OCI-LY3 (cell line): ENCODE measurements around the gene AP3S2.

Experiments
- H2AFZ ChIP-seq: fragments of 200-600, 300-600 bp; shearing (Covaris generic); 2 replicates; pipeline ENCODE4 v1.6.0; 2014; ENCODE audit warnings: antibody characterized with exemption, low read depth, low read length
- H3K27ac ChIP-seq: fragments of 200-600, 300-600 bp; sonication (generic); 2 replicates; pipeline ENCODE4 v1.5.1; 2014; ENCODE audit warnings: mild to moderate bottlenecking, low read length, moderate library complexity, mixed read lengths
- H3K27me3 ChIP-seq: fragments of 200-600, 300-600 bp; sonication (generic); 2 replicates; pipeline ENCODE4 v1.6.1; 2014; ENCODE audit warnings: low read depth, low read length, mixed read lengths
- H3K36me3 ChIP-seq: fragments of 200-600, 300-600 bp; sonication (generic); replicated peaks from 2 replicates; pipeline ENCODE3; 2014; ENCODE audit warnings: low read depth, low read length, mixed read lengths
- H3K4me1 ChIP-seq: fragments of 300-600, 200-600 bp; sonication (generic); 2 replicates; pipeline ENCODE4 v1.6.1; 2014; ENCODE audit warnings: low read length, mixed read lengths
- H3K4me2 ChIP-seq: fragments of 200-600, 300-600 bp; sonication (generic); 2 replicates; pipeline ENCODE4 v1.6.1; 2014; ENCODE audit warnings: low read length, mixed read lengths
- H3K4me3 ChIP-seq: fragments of 300-600, 200-600 bp; sonication (generic); 2 replicates; pipeline ENCODE4 v1.5.1; 2014; ENCODE audit warnings: antibody characterized with exemption, mild to moderate bottlenecking, low read length, moderate library complexity
- H3K79me2 ChIP-seq: fragments of 300-600, 200-600 bp; shearing (Covaris generic); 2 replicates; pipeline ENCODE4 v1.6.1; 2014; ENCODE audit warnings: mild to moderate bottlenecking, low read length, mixed read lengths
- H3K9ac ChIP-seq: fragments of 300-600, 200-600 bp; shearing (Covaris generic); 2 replicates; pipeline ENCODE4 v1.6.0; 2014; ENCODE audit warnings: mild to moderate bottlenecking, low read length, moderate library complexity
- H3K9me3 ChIP-seq: fragments of 200-600, 300-600 bp; shearing (Covaris generic); 2 replicates; pipeline ENCODE4 v1.6.1; 2014; ENCODE audit warnings: low read length, mixed read lengths; ENCODE audit not compliant: insufficient read depth
- H4K20me1 ChIP-seq: fragments of 200-600, 300-600 bp; sonication (generic); 2 replicates; pipeline ENCODE4 v1.6.1; 2016; ENCODE audit warnings: low read length, mixed read lengths; ENCODE audit not compliant: insufficient read depth
- EZH2phosphoT487 ChIP-seq: fragments of 200-600 bp; shearing (Covaris generic); IDR thresholded peaks from 2 replicates; pipeline ENCODE4 v1.6.1; 2018; ENCODE audit warnings: antibody characterized with exemption, mixed run types, low read depth
- TF ChIP-seq, protein P1 (sequence below): fragments of 200-600, 300-600 bp; sonication (generic); IDR thresholded peaks from 2 replicates; pipeline ENCODE4 v1.5.1; 2014; ENCODE audit warnings: antibody characterized with exemption, low read length, low read depth

The AP3S2 gene

DNA sequence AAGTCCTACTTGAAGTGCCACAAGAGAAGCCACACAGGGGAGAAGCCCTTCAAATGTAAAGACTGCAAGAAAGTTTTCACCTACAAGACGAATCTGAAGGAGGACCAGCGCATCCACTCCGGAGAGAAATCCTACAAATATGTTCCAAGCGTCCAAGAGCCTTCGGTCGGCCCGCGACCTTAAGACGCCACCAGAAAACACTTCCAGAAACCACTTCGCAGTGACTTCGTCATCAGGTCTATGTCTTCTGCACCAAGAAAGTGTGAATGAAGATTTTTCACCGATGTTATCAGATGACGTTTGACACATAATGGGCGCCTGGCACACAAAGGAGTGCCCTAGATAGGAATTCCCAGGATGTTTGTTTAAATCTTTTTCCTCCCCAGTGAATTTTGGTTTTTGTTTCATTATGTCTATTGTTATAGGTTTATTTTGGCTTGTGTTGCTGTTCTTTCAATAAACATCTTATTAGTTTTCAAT is 43.0 kb upstream of the AP3S2 start:
- Histone ChIP-seq H3K4me3 (no peak overlapping the region), H3K79me2 (no peaks in the 10 kb centered on the region), H3K4me2 (no peak overlapping the region), H3K27me3 (0 out of 2 replicates have a peak, but pooled peaks cover 3% of the 10 kb centered on the region), H3K9me3 (no peaks in the 10 kb centered on the region), H2AFZ (no peak overlapping the region), H3K4me1 (no peaks in the 10 kb centered on the region), H3K27ac (no peak overlapping the region), H4K20me1 (no peaks in the 10 kb centered on the region), H3K36me3 (no peaks in the 10 kb centered on the region), H3K9ac (no peak overlapping the region)
- no peak for TF ChIP-seq EZH2phosphoT487
- TF ChIP-seq, protein P1, sequence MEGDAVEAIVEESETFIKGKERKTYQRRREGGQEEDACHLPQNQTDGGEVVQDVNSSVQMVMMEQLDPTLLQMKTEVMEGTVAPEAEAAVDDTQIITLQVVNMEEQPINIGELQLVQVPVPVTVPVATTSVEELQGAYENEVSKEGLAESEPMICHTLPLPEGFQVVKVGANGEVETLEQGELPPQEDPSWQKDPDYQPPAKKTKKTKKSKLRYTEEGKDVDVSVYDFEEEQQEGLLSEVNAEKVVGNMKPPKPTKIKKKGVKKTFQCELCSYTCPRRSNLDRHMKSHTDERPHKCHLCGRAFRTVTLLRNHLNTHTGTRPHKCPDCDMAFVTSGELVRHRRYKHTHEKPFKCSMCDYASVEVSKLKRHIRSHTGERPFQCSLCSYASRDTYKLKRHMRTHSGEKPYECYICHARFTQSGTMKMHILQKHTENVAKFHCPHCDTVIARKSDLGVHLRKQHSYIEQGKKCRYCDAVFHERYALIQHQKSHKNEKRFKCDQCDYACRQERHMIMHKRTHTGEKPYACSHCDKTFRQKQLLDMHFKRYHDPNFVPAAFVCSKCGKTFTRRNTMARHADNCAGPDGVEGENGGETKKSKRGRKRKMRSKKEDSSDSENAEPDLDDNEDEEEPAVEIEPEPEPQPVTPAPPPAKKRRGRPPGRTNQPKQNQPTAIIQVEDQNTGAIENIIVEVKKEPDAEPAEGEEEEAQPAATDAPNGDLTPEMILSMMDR, result no peak

DNA sequence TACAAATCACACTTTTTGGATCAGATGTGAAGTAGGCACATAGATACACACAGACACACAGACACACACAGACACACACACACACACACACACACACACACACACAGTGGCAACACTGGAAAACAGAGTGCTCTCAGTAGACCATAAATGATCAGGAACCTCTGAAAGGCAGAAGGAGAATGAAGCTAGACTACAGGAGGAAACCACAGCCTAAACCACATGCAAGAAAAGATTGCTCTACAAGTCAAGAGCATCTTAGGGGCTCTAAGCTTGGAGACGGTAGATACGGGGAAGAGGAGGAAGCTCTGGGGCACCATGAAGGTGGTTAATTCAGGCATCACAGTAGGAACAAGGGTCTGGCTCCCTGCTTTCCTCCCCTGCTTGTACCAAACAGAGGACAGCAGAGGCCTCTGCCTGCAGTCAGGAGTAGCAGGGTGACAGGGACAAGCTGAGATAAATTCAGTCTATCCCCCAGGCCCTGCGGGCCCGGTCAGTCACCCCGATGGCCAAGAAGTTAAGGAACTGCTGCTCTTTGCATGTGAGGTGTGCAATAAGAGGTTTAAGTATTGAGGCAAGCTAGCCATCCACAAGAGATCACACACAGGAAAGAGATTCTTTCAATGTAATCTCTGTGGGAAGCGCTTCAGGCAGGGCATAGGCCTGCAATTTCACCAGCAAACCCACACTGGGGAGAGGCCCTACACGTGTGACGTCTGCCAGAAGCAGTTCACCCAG is 42.4 kb upstream of the AP3S2 start:
- Histone ChIP-seq H2AFZ (no peak overlapping the region), H3K27me3 (0 out of 2 replicates have a peak, but pooled peaks cover 3% of the 10 kb centered on the region), H3K9me3 (no peaks in the 10 kb centered on the region), H3K4me2 (no peak overlapping the region), H3K4me1 (no peaks in the 10 kb centered on the region), H3K36me3 (no peaks in the 10 kb centered on the region), H3K4me3 (no peak overlapping the region), H3K9ac (no peak overlapping the region), H3K79me2 (no peaks in the 10 kb centered on the region), H4K20me1 (no peaks in the 10 kb centered on the region), H3K27ac (no peak overlapping the region)
- TF ChIP-seq EZH2phosphoT487, result no peak
- TF ChIP-seq, protein P1, result no peak

DNA sequence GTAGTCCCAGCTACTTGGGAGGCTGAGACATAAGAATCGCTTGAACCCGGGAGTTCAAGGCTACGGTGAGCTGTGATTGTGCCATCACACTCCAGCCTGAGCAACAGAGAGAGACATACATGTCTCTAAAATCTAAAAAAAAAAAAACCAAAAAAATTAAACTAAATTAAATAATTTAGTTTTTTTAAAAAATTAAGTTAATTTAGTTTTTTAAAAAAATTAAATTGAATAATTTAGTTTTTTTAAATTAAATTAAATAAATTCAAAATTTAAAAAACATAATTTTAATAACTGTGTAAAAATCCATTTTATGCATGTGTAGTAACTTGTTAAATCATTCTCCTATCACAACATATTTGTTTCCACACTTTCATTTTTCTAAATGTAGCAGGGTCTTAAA is 39.1 kb upstream of the AP3S2 start:
- Histone ChIP-seq H3K9ac (no peak overlapping the region), H3K4me2 (no peak overlapping the region), H3K79me2 (no peaks in the 10 kb centered on the region), H3K27me3 (no peaks in the 10 kb centered on the region), H3K4me3 (no peak overlapping the region), H2AFZ (no peak overlapping the region), H4K20me1 (no peaks in the 10 kb centered on the region), H3K9me3 (no peaks in the 10 kb centered on the region), H3K36me3 (no peaks in the 10 kb centered on the region), H3K27ac (no peak overlapping the region), H3K4me1 (no peaks in the 10 kb centered on the region)
- TF ChIP-seq, protein P1, result no peak

DNA sequence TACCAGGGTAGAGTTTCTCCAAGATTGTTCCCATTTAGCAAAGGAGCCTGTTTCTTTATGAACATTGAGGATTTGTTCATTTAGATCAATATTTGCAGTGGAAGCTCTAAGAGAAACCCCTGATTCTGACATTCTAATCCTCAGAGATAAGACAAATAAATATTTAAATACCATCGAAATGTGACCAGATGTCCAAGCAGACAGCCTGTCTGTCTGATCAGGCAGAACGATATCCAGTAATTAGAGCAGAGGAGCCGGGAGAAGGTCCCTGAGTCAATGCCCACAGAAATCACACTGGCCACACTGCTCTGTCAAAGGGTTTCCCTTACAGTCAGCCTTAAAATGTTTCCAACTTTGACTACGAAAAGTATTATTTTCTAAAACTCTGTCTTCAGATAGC is 34.6 kb upstream of the AP3S2 start:
- no peaks in the 10 kb centered on the region for H3K79me2 ChIP-seq
- H3K4me3 ChIP-seq, result no peak overlapping the region
- H4K20me1 ChIP-seq, result no peaks in the 10 kb centered on the region
- H3K9me3 ChIP-seq, result no peaks in the 10 kb centered on the region
- H2AFZ ChIP-seq, result no peak overlapping the region
- TF ChIP-seq, protein P1, result no peak
- no peak for TF ChIP-seq EZH2phosphoT487
- H3K4me2 ChIP-seq, result no peak overlapping the region
- H3K4me1 ChIP-seq, result no peaks in the 10 kb centered on the region
- no peak overlapping the region for H3K27ac ChIP-seq
- no peak overlapping the region for H3K9ac ChIP-seq
- H3K27me3 ChIP-seq, result no peaks in the 10 kb centered on the region
- H3K36me3 ChIP-seq, result no peaks in the 10 kb centered on the region
